GM18502 (cell line): ENCODE results near the gene RERE.

Experiments
- ATAC-seq: cut with Tn5 transposase; IDR thresholded peaks from one replicate; pipeline ENCODE4 v1.9.1; 2021; ENCODE audit warnings: mild to moderate bottlenecking; ENCODE audit not compliant: unreplicated experiment, poor library complexity

The RERE gene

DNA sequence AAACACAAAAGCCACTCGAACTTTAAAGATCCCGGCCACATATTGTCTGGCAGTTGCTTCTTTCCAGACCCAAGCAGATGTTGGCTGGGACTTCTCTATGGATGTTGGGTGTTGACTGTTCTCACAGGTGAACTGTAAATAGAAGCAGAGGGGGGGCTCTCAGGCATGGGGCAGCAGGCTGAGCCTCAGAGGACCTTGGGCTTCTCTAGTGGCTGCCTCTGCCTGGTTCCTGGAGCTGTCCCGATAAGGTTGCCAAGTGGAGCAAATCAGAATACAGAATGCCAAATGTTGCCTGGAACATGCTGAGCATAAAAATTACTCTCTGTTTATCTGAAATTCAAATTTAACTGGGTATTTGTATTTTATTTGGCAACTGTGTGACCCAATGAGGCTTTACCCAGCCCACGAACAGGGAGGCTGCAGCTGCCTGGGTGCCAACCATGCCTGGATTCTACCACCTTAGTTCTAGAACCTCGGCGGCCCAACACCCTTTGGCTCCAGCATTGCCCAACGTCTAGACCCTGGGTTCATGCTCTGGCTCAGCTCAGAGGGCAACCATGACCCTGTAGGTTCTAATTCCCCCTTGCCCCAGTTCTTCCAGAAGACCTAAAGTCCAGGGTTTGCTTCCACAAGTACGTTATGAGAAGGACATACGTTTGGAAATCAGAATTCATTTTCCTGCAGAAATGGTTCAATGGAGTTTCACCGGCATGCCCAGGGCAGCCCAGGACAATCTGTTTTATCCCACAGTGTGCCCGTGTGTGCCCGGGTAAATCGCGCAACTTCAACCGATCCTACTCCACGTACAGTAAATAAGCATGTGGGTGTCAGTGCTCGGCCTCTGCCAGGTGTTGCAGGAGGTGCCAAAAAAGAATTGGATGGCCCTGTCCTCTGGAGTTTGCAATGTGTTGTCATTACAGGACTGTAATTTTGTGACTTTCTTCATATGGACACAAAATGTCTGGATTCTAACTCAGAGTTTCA, 504.9 kb downstream of the RERE start:
- no peak for ATAC-seq

DNA sequence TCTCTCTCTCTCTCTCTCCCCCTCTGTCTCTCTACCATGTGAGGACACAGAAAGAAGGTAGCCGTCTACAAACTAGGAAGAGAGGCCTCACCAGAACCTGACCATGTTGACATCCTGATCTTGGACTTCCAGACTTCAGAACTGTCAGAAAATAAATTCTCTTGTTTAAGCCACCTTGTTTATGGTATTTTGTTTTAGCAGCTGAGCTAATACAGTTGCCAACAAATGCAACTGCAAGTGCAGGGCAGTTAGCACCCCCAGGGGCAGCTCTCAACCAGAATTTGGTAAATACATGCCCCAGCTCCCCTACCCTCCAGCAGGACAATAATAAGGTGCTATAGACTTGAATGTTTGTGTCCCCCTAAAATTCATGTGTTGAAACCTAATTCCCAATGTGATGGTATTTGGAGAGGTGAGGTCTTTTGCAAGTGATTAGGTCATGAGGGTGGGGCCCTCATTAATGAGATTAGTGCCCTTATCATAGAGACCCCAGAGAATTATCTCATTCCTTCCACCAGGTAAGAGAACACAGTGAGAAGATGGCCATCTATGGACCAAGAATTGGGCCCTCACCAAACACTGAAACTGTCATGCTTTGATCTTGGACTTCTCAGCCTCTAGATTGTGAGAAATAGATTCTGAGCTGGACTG, 506.2 kb downstream of the RERE start:
- ATAC-seq, result no peak

GRCh38 chr1:8307628-8308027, 509.8 kb downstream of the RERE start:
- no peak for ATAC-seq

DNA sequence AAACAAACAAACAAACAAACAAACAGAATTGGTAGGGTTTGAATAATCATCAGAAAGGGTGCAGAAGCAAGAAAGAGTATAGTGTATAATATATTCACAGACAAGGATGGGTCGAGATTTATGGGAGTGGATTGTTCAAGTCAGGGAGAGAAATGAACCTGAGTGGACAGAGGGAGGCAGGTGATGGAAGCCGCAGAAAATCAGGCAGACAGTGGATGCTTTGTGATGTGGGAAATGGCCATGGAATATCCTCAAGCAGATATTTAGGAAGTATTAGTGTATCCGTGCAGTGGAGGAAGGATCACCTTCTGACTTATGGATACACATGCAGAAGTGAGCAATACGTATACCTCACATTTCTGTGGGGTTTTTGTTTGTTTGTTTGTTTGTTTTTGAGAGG, 513.6 kb downstream of the RERE start:
- ATAC-seq, result no peak

- no peak for ATAC-seq
These were observed 514.3 kb downstream of the RERE start for GRCh38 chr1:8303141-8303540.
